HT-29 (cell line): Measurements from ENCODE around the gene NPC2. TPM values are rescaled to one million over a fixed set of nuclear protein-coding genes. Genes with fewer than 3 reads are reported as not detected.

Experiments
- total RNA-seq: library from RNA; depleted of rRNA; stranded (reverse); fragments of >200 nt; shearing (Covaris generic); gene quantifications from 2 replicates; pipeline ENCODE4 v1.2.3, GENCODE V29; 2014; rRNA removed

The NPC2 gene
- total RNA-seq, 1 experiment from 2014 or later: 141 TPM

Other genes starting within 250 kb of the NPC2 start
- 31.4 and 32.3 TPM in 2 replicates for gene ABCD4, start 190.4 kb downstream of the NPC2 start, total RNA-seq
- 3.2 and 4.1 TPM in 2 replicates for gene VRTN, start 144.8 kb downstream of the NPC2 start, total RNA-seq
- gene SYNDIG1L, start 67.1 kb downstream of the NPC2 start, total RNA-seq: not detected in 2 replicates
- gene ISCA2, start 460 bp upstream of the NPC2 start, total RNA-seq: 12.7 and 16.3 TPM in 2 replicates
- 0.31 and 2.6 TPM in 2 replicates for gene LTBP2, start 118.9 kb upstream of the NPC2 start, total RNA-seq
- gene AREL1, start 219.8 kb upstream of the NPC2 start, total RNA-seq: 12.0 and 18.5 TPM in 2 replicates
- gene FCF1, start 219.8 kb upstream of the NPC2 start, total RNA-seq: 7.4 and 11.2 TPM in 2 replicates